Mucosa of descending colon (tissue), 3 donors: Measurements from ENCODE around the gene TMCC2. TPM values are rescaled to one million over a fixed set of nuclear protein-coding genes. Genes with fewer than 3 reads are reported as not detected.
A peak's percentile ranks its signal among the peaks of the same experiment; 100 is the strongest.
"Not testable (repeated sequence)": the region's sequence is repeated elsewhere in the genome, so short reads cannot be mapped to it uniquely, and the experiment has no call there.

ENCODE experiments used
- ATAC-seq: fragments of 200-7000 bp; cut with Tn5 transposase; one replicate; pipeline ENCODE4 v1.9.1; 2020; ENCODE audit warnings: mild to moderate bottlenecking, moderate library complexity
- DNase-seq, 3 donors: peaks; one replicate each; pipeline ENCODE4 v3.0.0-alpha.2; 2020
- H3K36me3 ChIP-seq: fragments of 200-600 bp; one replicate; pipeline ENCODE4 v1.8.0; 2021; ENCODE audit warnings: low read depth, mild to moderate bottlenecking
- H3K4me1 ChIP-seq: fragments of 200-600 bp; one replicate; pipeline ENCODE4 v1.8.0; 2021; ENCODE audit warnings: low read depth, mild to moderate bottlenecking
- H3K4me3 ChIP-seq: fragments of 200-600 bp; one replicate; pipeline ENCODE4 v1.8.0; 2021; ENCODE audit warnings: mild to moderate bottlenecking
- H3K9me3 ChIP-seq: fragments of 200-600 bp; one replicate; pipeline ENCODE4 v1.8.0; 2021; ENCODE audit warnings: mild to moderate bottlenecking
- CTCF ChIP-seq: fragments of 200-600 bp; IDR thresholded peaks from one replicate; pipeline ENCODE4 v1.8.0; 2022; ENCODE audit warnings: antibody characterized with exemption, mild to moderate bottlenecking
- intact Hi-C, 2 donors: fragments of 100-400 bp; cut with DNase I in 1 of 2; cut with micrococcal nuclease in 1 of 2; formaldehyde crosslinking; loops; one replicate each; pipeline versions ENCODE4 v1.11.0 to v1.11.1; 2022; cut with DNase I, micrococcal nuclease
- total RNA-seq, 3 donors: library from RNA; stranded (reverse); fragmentation: NEBNext Ultra II Directional in 2 of 3; extraction: Animal tissue kit (Norgen Biotek cat#: 25700) in 2 of 3; gene quantifications; one replicate each; pipeline versions ENCODE4 v1.2.1 to v1.2.4, GENCODE V29; 2021 to 2023
- donor health status: DM: no; HTN: no; CAD: no; lungs with moderate emphysema.
- donor health status: DM: no; HTN: no; CAD: no.
- donor health status: DM: no; HTN: yes; CAD: no.

The TMCC2 gene
- total RNA-seq, 3 donors from 2014 or later = 0.27 to 5.1 (median 0.29) TPM

DNA sequence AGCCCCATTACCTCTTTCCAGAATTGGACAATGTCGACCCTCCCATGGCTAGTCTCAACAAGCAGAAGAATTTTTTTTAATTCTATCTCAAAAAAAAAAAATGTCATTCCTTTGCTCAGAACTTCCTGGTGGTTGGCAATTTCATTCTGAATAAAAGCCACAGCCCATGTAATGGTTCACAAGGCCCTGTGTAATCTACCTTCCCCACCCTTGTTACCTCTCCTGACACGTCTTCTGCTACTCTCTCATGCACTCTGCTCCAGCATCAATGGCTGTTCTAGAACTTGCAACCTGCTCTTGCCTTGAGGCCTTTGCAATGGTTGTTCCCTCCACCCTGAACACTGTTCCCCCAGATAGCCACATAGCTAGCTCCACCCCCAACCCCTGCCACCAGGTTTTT, 68.4 kb downstream of the TMCC2 start:
- no peak for TF ChIP-seq CTCF

GRCh38 chr1:205297546-205298177, 69.9 kb downstream of the TMCC2 start:
- intact Hi-C loops, DNase-seq, H3K4me3 ChIP-seq, H3K9me3 ChIP-seq, H3K4me1 ChIP-seq, H3K36me3 ChIP-seq, ATAC-seq: not testable (repeated sequence)

More for the DNA sequence above, 68.4 kb downstream of the TMCC2 start:
- no peaks in the 10 kb centered on the region for H3K9me3 ChIP-seq
- H3K36me3 ChIP-seq = no peaks in the 10 kb centered on the region
- ATAC-seq = peak; percentile 55
- intact Hi-C loops = no loop called here
- no peak for DNase-seq
- H3K4me3 ChIP-seq = no peak overlapping the region
- peaks cover 3% of the 10 kb centered on the region for H3K4me1 ChIP-seq

GRCh38 chr1:205298191-205298994, 70.6 kb downstream of the TMCC2 start:
- TF ChIP-seq CTCF = no peak
- H3K36me3 ChIP-seq = no peaks in the 10 kb centered on the region
- ATAC-seq (no peak), DNase-seq (no peak)
- peaks cover 7% of the 10 kb centered on the region for H3K4me1 ChIP-seq
- intact Hi-C loops = no loop called here
- no peak overlapping the region for H3K4me3 ChIP-seq
- no peaks in the 10 kb centered on the region for H3K9me3 ChIP-seq

DNA sequence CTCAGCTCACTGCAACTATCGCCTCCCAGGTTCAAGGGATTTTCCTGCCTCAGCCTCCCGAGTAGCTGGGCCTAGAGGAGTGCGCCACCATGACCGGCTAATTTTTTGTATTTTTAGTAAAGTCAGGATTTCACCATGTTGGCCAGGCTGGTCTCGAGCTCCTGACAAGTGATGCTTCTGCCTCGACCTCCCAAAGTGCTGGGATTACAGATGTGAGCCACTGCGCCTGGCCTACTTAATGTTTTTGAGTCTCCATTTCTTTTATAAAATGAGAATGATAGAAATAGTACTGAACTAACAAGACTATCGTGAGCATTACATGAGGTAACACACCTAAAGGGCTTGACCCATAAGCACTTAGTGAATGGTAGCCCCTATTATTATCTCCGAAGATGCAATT, 72.4 kb downstream of the TMCC2 start:
- peaks cover 7% of the 10 kb centered on the region for H3K4me1 ChIP-seq
- intact Hi-C loops = no loop called here
- DNase-seq = no peak
- no peaks in the 10 kb centered on the region for H3K9me3 ChIP-seq
- no peak overlapping the region for H3K4me3 ChIP-seq
- ATAC-seq = no peak
- no peaks in the 10 kb centered on the region for H3K36me3 ChIP-seq
- TF ChIP-seq CTCF = no peak

DNA sequence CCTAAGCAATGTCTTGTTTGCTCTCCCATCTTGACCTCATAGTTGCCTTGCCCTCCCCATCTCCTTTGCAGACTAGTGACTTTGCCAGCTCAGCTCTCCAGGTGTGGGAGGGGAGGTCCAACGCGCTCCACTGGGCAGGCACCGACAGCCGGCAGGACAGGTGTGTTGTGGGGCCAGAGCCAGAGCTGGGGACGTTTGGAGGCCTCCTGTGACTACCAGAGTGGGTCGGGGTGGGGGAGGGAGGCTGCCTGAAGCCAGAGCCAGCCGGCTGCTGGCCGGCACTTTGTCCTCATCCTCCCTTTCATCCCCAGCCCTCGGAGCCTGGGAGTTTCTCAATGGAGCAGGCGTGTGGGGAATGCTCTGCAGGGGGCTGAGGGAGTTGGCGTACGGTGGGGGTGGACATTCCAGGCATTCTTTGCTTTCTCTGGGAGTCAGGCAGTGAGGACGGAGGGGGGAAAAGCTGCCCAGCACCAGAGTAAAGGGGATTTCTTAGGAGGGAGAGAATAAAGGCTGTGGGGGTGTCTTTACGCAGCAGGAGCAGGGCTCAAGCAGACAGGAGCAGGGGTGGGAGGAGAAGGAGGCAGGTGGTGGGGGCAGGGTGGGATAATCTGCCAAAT, 73.6 kb downstream of the TMCC2 start:
- Histone ChIP-seq H3K9me3 (no peaks in the 10 kb centered on the region), H3K4me1 (peaks cover 8% of the 10 kb centered on the region), H3K36me3 (no peaks in the 10 kb centered on the region), H3K4me3 (no peak overlapping the region)
- DNase-seq = peak; percentile 44 to 78 (median 52)
- TF ChIP-seq CTCF = no peak
- intact Hi-C loops = no loop called here
- peak; percentile 66 for ATAC-seq
